Measurements from ENCODE around the gene MARS1.

The MARS1 gene

DNA sequence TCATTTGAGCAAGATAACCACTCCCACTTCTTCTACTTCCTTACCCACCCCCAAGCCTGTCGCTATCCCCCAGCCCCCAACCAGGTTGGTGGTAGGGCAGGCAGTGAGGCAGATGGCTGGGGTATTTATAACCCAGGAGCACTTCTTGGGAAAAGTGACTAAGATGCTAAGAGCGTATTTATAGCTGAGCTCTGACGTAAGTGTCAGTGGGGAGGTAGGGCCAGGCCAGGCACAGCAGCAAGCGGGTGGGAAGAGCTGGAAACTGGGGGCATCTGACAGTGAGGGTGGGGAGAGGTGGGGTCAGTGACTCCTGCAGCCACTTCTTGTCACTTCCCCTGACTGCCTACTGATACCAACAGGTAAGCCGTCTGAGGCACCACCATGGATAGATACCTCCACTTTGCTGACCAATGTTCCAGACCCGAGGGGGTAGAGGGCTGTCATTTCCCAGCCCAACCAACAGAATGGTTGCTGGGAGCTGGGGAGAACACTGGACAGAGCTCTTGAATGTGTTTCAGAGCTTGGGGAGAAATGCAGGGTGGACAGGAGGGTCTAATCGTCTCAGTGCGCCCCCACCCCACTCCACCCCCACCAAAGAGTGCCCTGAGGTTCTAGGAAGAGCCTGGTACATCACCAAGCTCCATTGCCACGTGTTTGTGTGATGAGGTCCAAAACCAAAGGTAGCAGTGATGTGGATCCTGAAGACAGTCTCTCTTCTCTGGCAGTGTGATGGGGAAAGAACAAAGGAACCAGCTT lies 35.5 kb upstream of the MARS1 start:
- in situ Hi-C loops (cut with HindIII; ENCODE audit: low pct_unique_long_range_greater_than_20kb, low sequenced_read_pairs): no loop called here
- DNase-seq (ENCODE audit: low read depth in 1 of 2, low spot score in 1 of 2): no peak
- no peak for TF ChIP-seq JUND (IDR thresholded peaks at IDR 0.05; ENCODE audit: low read depth)

DNA sequence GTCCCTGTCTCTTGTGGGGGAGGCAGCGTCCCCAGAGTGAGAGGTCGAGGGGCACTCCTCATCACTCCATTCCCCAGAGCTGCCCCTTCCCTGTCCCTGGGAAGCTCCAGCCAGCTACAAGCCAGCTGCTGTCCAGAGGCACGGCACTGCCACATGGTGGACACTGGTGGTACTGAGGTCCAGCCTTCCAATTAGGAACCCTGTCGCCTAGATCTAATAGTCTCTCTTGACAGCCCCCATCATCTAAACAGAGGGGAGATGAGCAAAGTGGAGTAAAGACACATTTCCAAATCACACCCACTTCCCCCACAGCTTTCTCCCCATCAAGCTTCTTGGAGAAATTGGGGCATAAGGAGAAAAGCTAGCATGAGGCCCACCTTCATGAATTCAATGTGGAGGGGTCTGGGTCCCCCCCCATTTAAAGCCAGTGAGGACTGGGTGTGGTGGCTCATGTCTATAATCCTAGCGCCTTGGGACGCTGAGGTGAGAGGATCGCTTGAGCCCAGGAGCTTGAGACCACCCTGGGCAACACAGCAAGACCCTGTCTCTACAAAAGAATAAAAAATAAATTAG lies 34.8 kb upstream of the MARS1 start:
- TF ChIP-seq JUND (IDR thresholded peaks at IDR 0.05; ENCODE audit: low read depth): no peak
- in situ Hi-C loops (cut with HindIII; ENCODE audit: low pct_unique_long_range_greater_than_20kb, low sequenced_read_pairs): no loop called here
- DNase-seq (ENCODE audit: low read depth in 1 of 2, low spot score in 1 of 2): peak in 1 of 2 experiments; percentile 79

DNA sequence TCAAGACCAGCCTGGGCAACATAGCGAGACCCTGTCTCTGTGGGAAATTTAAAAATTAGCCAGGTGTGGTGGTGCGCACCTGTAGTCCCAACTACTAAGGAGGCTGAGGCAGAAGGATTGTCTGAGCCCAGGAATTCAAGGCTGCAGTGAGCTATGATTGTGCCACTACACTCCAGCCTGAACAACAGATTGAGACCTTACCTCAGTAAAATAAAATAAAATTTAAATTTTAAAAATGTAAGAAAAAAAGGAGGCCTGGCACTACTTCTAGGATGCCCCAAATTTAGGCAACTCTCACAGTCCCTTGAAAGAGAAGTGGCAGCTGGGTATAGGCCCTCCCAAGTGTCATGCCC lies 33.7 kb upstream of the MARS1 start:
- in situ Hi-C loops (cut with HindIII; ENCODE audit: low pct_unique_long_range_greater_than_20kb, low sequenced_read_pairs): no loop called here
- TF ChIP-seq JUND (IDR thresholded peaks at IDR 0.05; ENCODE audit: low read depth): no peak
- DNase-seq (ENCODE audit: low read depth in 1 of 2, low spot score in 1 of 2): no peak

DNA sequence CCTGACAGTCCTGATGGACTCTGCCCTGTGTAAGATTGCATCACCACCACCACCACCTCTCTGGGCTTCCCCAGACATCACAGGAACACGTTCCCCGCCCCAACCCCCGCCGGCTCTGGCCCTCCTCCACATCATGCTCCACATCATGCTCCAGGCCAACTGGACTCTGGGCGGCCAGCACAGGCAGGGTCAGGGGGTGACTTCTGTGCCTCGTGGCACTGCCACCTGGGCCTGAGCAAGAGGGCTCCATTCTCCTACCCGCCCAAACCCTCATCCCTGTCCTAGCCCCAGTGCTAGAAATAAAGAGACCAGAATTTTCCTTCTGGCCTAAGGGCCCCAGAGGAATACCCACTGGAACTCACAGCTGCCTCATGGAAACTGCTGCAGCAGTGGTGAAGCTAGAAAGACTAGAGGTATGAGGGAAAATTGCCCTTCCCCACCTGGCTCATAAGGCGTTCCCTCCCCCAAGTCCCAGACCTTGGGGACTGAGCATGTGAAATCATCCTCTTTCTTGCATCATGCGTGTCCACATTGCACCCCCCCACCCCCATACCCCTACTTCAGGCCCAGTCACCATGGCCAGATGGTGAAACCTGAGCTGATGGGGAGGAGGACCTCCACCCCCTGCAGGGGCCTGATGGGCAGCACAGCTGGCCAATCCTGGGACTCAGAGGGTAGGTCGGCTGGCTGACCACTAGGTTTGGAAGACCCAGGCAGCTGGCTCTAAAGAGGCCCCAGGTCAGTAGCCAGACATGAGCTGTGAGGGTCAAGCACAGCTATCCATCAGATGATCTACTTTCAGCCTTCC lies 33.1 kb upstream of the MARS1 start, which contains the start of gene INHBE:
Gene INHBE, plus strand, starts transcription at position 742 of the 808 bp plus-strand sequence. CDS start 230 bp downstream, outside the sequence.
- peak in 1 of 2 experiments; percentile 76 for DNase-seq (ENCODE audit: low read depth in 1 of 2, low spot score in 1 of 2)
- in situ Hi-C loops (cut with HindIII; ENCODE audit: low pct_unique_long_range_greater_than_20kb, low sequenced_read_pairs): no loop called here
- TF ChIP-seq JUND (IDR thresholded peaks at IDR 0.05; ENCODE audit: low read depth): no peak

DNA sequence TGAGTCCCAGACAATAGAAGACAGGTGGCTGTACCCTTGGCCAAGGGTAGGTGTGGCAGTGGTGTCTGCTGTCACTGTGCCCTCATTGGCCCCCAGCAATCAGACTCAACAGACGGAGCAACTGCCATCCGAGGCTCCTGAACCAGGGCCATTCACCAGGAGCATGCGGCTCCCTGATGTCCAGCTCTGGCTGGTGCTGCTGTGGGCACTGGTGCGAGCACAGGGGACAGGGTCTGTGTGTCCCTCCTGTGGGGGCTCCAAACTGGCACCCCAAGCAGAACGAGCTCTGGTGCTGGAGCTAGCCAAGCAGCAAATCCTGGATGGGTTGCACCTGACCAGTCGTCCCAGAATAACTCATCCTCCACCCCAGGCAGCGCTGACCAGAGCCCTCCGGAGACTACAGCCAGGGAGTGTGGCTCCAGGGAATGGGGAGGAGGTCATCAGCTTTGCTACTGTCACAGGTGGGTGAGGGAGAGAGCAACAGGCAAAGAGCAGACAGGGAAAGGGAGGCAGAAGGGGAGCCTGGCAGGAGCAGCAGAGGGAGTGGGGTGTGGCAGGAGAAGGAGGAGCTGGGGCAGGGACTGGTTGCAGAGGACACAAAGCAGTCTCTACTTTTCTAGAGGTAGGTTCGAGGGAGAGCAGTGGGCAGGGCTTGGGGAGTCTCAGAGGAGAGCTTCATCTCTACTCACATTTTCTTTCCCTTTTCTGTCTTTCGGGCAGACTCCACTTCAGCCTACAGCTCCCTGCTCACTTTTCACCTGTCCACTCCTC lies 32.3 kb upstream of the MARS1 start:
- DNase-seq (ENCODE audit: low read depth in 1 of 2, low spot score in 1 of 2): no peak
- in situ Hi-C loops (cut with HindIII; ENCODE audit: low pct_unique_long_range_greater_than_20kb, low sequenced_read_pairs): no loop called here
- TF ChIP-seq JUND (IDR thresholded peaks at IDR 0.05; ENCODE audit: low read depth): no peak

DNA sequence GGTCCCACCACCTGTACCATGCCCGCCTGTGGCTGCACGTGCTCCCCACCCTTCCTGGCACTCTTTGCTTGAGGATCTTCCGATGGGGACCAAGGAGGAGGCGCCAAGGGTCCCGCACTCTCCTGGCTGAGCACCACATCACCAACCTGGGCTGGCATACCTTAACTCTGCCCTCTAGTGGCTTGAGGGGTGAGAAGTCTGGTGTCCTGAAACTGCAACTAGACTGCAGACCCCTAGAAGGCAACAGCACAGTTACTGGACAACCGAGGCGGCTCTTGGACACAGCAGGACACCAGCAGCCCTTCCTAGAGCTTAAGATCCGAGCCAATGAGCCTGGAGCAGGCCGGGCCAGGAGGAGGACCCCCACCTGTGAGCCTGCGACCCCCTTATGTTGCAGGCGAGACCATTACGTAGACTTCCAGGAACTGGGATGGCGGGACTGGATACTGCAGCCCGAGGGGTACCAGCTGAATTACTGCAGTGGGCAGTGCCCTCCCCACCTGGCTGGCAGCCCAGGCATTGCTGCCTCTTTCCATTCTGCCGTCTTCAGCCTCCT lies 31.6 kb upstream of the MARS1 start:
- DNase-seq (ENCODE audit: low read depth in 1 of 2, low spot score in 1 of 2): peak in 1 of 2 experiments; percentile 77
- TF ChIP-seq JUND (IDR thresholded peaks at IDR 0.05; ENCODE audit: low read depth): no peak
- in situ Hi-C loops (cut with HindIII; ENCODE audit: low pct_unique_long_range_greater_than_20kb, low sequenced_read_pairs): no loop called here

DNA sequence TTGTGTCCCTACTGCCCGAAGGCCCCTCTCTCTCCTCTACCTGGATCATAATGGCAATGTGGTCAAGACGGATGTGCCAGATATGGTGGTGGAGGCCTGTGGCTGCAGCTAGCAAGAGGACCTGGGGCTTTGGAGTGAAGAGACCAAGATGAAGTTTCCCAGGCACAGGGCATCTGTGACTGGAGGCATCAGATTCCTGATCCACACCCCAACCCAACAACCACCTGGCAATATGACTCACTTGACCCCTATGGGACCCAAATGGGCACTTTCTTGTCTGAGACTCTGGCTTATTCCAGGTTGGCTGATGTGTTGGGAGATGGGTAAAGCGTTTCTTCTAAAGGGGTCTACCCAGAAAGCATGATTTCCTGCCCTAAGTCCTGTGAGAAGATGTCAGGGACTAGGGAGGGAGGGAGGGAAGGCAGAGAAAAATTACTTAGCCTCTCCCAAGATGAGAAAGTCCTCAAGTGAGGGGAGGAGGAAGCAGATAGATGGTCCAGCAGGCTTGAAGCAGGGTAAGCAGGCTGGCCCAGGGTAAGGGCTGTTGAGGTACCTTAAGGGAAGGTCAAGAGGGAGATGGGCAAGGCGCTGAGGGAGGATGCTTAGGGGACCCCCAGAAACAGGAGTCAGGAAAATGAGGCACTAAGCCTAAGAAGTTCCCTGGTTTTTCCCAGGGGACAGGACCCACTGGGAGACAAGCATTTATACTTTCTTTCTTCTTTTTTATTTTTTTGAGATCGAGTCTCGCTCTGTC lies 31.0 kb upstream of the MARS1 start:
- TF ChIP-seq JUND (IDR thresholded peaks at IDR 0.05; ENCODE audit: low read depth): no peak
- in situ Hi-C loops (cut with HindIII; ENCODE audit: low pct_unique_long_range_greater_than_20kb, low sequenced_read_pairs): no loop called here
- no peak for DNase-seq (ENCODE audit: low read depth in 1 of 2, low spot score in 1 of 2)

DNA sequence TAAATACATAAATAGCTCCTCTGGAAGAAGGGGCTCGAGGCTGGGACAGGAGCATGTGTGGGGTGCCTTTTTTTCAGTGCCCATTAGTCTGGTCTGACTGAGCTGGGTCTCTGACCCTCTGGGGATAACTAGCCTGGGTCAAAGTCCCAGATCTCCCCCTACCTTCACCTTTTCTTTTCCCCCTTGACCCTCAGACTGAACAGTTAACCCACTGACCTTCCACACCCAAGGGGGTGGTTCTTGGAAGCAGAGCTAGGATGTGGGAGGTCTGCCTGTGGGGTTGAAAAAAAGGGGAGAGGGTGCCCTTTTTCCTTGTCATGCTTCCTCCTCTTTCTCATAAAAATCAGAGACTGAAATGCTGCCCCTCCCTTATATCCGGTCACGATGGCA lies 29.2 kb upstream of the MARS1 start:
- TF ChIP-seq JUND (IDR thresholded peaks at IDR 0.05; ENCODE audit: low read depth): no peak
- in situ Hi-C loops (cut with HindIII; ENCODE audit: low pct_unique_long_range_greater_than_20kb, low sequenced_read_pairs): no loop called here
- no peak for DNase-seq (ENCODE audit: low read depth in 1 of 2, low spot score in 1 of 2)

DNA sequence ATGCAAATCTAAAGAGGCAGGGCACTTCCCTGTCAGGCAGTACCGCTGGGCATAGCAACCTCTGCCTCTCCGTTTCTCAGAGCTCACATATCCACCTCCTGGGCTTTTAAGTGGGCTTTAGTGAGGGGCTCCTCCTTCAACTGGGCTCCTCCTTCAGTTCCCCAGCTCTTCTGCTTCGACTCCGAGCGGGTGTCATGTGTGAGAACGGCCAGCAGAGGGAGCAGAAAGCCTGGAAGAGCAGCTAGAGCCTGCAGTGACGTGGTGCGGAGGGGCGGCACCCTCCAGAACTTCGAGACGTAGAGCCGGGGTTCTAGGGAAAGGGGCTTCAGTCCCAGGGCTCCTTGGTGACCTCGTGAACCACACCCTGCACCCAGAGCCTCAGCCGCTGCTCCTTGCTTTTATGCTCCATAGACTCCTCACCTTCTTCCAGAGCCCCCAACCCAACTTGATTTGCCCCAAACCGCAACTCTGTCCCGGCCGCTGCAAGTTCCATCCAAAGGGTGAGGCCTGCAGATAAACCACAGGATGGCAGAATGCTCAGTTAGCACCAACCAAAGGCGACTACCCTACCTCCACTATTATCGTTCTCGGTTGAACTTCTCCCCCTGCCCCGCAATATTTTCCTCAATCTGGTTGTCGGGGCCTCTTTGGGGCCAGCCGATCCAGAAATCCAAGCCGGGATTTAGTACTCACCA lies 28.7 kb upstream of the MARS1 start:
- no peak for TF ChIP-seq JUND (IDR thresholded peaks at IDR 0.05; ENCODE audit: low read depth)
- DNase-seq (ENCODE audit: low read depth in 1 of 2, low spot score in 1 of 2): peak; percentile 89 to 96
- in situ Hi-C loops (cut with HindIII; ENCODE audit: low pct_unique_long_range_greater_than_20kb, low sequenced_read_pairs): no loop called here

DNA sequence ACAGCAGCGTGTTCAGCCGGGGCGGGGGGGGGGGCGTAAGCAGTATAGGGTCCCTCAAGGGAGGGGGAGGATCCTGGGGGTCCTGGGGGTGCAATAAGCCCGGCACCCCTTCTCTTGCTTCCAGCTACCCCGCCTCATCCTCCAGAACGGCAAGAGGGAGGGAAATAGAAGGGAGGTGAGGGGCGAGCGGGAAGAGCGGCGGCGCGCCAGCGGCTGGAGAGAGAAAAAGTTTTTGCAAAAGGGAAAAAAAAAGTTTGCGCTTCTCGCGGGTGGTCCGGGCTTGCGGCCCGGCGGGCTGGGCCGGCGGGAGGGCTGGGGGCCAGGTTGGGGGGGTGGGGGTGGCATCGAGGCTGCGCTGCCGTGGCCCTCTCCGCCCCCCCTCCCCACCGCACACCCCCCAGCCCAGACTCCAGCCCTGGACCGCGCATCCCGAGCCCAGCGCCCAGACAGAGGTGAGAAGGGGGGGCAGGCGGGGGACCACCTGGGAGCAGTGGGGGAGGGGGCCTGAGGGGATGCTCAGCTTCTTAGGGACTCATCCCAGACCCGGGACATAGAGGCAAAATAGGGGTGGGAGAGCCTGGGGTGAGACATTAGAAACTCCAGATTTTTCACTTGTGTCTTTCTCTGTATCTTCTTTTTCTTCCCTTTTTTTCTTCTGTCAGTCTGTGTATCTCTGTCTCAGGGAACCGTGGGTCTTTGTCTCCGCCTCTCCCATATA lies 28.0 kb upstream of the MARS1 start, which contains the start of gene GLI1:
Gene GLI1, plus strand, starts transcription at position 36 of the 718 bp plus-strand sequence. CDS start 3,907 bp downstream, outside the sequence.
- TF ChIP-seq JUND (IDR thresholded peaks at IDR 0.05; ENCODE audit: low read depth): no peak
- DNase-seq (ENCODE audit: low read depth in 1 of 2, low spot score in 1 of 2): peak in 1 of 2 experiments; percentile 73
- in situ Hi-C loops (cut with HindIII; ENCODE audit: low pct_unique_long_range_greater_than_20kb, low sequenced_read_pairs): no loop called here

Measured in T47D (cell line).